H7 (cell line): ENCODE data around the gene TM4SF4. TPM values are rescaled to one million over a fixed set of nuclear protein-coding genes. Genes with fewer than 3 reads are reported as not detected.

Experiments used
- DNase-seq: peaks from one replicate; pipeline ENCODE4 v3.0.0; 2012
- H3K27me3 ChIP-seq: 2 replicates; pipeline ENCODE4 v1.6.0; 2011; ENCODE audit warnings: mild to moderate bottlenecking, low read length; ENCODE audit not compliant: control insufficient read depth, insufficient read depth
- H3K36me3 ChIP-seq: replicated peaks from 2 replicates; pipeline ENCODE4 v1.5.1; 2011; ENCODE audit warnings: low read length; ENCODE audit not compliant: control insufficient read depth, insufficient read depth
- H3K4me3 ChIP-seq: 2 replicates; pipeline ENCODE4 v1.5.1; 2011; ENCODE audit warnings: low read depth, mild to moderate bottlenecking, control low read depth, low read length, moderate library complexity; ENCODE audit not compliant: insufficient read depth
- total RNA-seq: library from RNA; depleted of rRNA; stranded (reverse); fragments of >200 nt; shearing (Covaris generic); gene quantifications from 2 replicates; pipeline ENCODE4 v1.2.3, GENCODE V29; 2014

Gene TM4SF4
- total RNA-seq, 1 experiment from 2014 or later, result not detected

GRCh38 chr3:149464542-149465328 lies 9.8 kb upstream of the TM4SF4 start:
- H3K27me3 ChIP-seq, result no peaks in the 10 kb centered on the region
- no peak for DNase-seq
- no peaks in the 10 kb centered on the region for H3K36me3 ChIP-seq
- H3K4me3 ChIP-seq, result no peak overlapping the region

- H3K27me3 ChIP-seq, result no peaks in the 10 kb centered on the region
- H3K4me3 ChIP-seq, result no peak overlapping the region
- no peak for DNase-seq
- H3K36me3 ChIP-seq, result no peaks in the 10 kb centered on the region
Observed at GRCh38 chr3:149465351-149465883, 9.1 kb upstream of the TM4SF4 start.

GRCh38 chr3:149466192-149466591 lies 8.3 kb upstream of the TM4SF4 start:
- H3K36me3 ChIP-seq, result no peaks in the 10 kb centered on the region
- no peak overlapping the region for H3K4me3 ChIP-seq
- H3K27me3 ChIP-seq, result no peaks in the 10 kb centered on the region
- peak; percentile 55 for DNase-seq

GRCh38 chr3:149468504-149469212 lies 5.8 kb upstream of the TM4SF4 start:
- Histone ChIP-seq H3K27me3 (no peaks in the 10 kb centered on the region), H3K4me3 (no peak overlapping the region), H3K36me3 (no peaks in the 10 kb centered on the region)
- no peak for DNase-seq

- H3K36me3 ChIP-seq, result no peaks in the 10 kb centered on the region
- H3K4me3 ChIP-seq, result no peak overlapping the region
- no peaks in the 10 kb centered on the region; the same call in 1 of the 2 replicates for H3K27me3 ChIP-seq
- no peak for DNase-seq
Observed at GRCh38 chr3:149470381-149470780, 4.1 kb upstream of the TM4SF4 start.

GRCh38 chr3:149472030-149472797 lies 2.3 kb upstream of the TM4SF4 start:
- Histone ChIP-seq H3K27me3 (no peaks in the 10 kb centered on the region; the same call in 1 of the 2 replicates), H3K4me3 (no peak overlapping the region), H3K36me3 (no peaks in the 10 kb centered on the region)
- no peak for DNase-seq

- Histone ChIP-seq H3K27me3 (no peaks in the 10 kb centered on the region; the same call in 1 of the 2 replicates), H3K4me3 (no peak overlapping the region), H3K36me3 (no peaks in the 10 kb centered on the region)
- DNase-seq, result no peak
Observed at GRCh38 chr3:149473357-149474249, 894 bp upstream of the TM4SF4 start.

- DNase-seq, result no peak
- Histone ChIP-seq H3K27me3 (no peaks in the 10 kb centered on the region; the same call in 1 of the 2 replicates), H3K4me3 (no peak overlapping the region), H3K36me3 (no peaks in the 10 kb centered on the region)
Observed at GRCh38 chr3:149475451-149476060, 1.1 kb downstream of the TM4SF4 start.

- DNase-seq, result no peak
- Histone ChIP-seq H3K36me3 (no peaks in the 10 kb centered on the region), H3K27me3 (no peaks in the 10 kb centered on the region; the same call in 1 of the 2 replicates), H3K4me3 (no peak overlapping the region)
Observed at GRCh38 chr3:149476225-149476624, 1.7 kb downstream of the TM4SF4 start.

- H3K4me3 ChIP-seq, result no peak overlapping the region
- H3K36me3 ChIP-seq, result no peaks in the 10 kb centered on the region
- no peak for DNase-seq
- no peaks in the 10 kb centered on the region for H3K27me3 ChIP-seq
Observed at GRCh38 chr3:149479621-149480325, 5.3 kb downstream of the TM4SF4 start.

- peak; percentile 80 for DNase-seq
- H3K36me3 ChIP-seq, result no peaks in the 10 kb centered on the region
- H3K27me3 ChIP-seq, result no peaks in the 10 kb centered on the region
- H3K4me3 ChIP-seq, result no peak overlapping the region
Observed at GRCh38 chr3:149480326-149481017, 6.0 kb downstream of the TM4SF4 start.

- Histone ChIP-seq H3K4me3 (no peak overlapping the region), H3K36me3 (no peaks in the 10 kb centered on the region), H3K27me3 (no peaks in the 10 kb centered on the region)
- DNase-seq, result no peak
Observed at GRCh38 chr3:149481056-149481455, 6.6 kb downstream of the TM4SF4 start.
